Endodermal cell (in vitro differentiated cells): ENCODE measurements around the gene KCNJ12. TPM values are rescaled to one million over a fixed set of nuclear protein-coding genes. Genes with fewer than 3 reads are reported as not detected.

Experiments used
- DNase-seq: peaks from one replicate; pipeline ENCODE4 v3.0.0-alpha.2; 2017
- H3K27ac ChIP-seq: 2 replicates; pipeline ENCODE4 v1.5.1; 2013; ENCODE audit warnings: mild to moderate bottlenecking, low read depth, low read length, moderate library complexity
- H3K27me3 ChIP-seq: 2 replicates; pipeline ENCODE4 v1.6.1; 2013; ENCODE audit warnings: mild to moderate bottlenecking, low read length, moderate library complexity; ENCODE audit not compliant: insufficient read depth, control insufficient read depth, poor library complexity, severe bottlenecking
- H3K36me3 ChIP-seq: 2 replicates; pipeline ENCODE4 v1.7.0; 2013; ENCODE audit warnings: mild to moderate bottlenecking, low read length, moderate library complexity; ENCODE audit not compliant: control insufficient read depth, insufficient read depth
- H3K4me1 ChIP-seq: one replicate; pipeline ENCODE4 v1.7.0; 2013; ENCODE audit warnings: low read length; ENCODE audit not compliant: control insufficient read depth, insufficient read depth
- H3K4me3 ChIP-seq: 2 replicates; pipeline ENCODE4 v1.5.1; 2013; ENCODE audit warnings: mild to moderate bottlenecking, low read length, moderate library complexity
- H3K9ac ChIP-seq: 2 replicates; pipeline ENCODE4 v1.6.1; 2013; ENCODE audit warnings: mild to moderate bottlenecking, low read length, moderate library complexity; ENCODE audit not compliant: poor library complexity, severe bottlenecking; ENCODE audit errors: extremely low read depth
- H3K9me3 ChIP-seq: 2 replicates; pipeline ENCODE4 v1.6.1; 2013; ENCODE audit warnings: mild to moderate bottlenecking, low read length, moderate library complexity; ENCODE audit not compliant: control insufficient read depth
- H3K27ac Mint-ChIP-seq: 2 replicates; pipeline ENCODE4 v1.8.0; 2020; ENCODE audit warnings: mixed read lengths
- H3K27me3 Mint-ChIP-seq: 2 replicates; pipeline ENCODE4 v1.8.0; 2021; ENCODE audit warnings: mild to moderate bottlenecking, mixed read lengths; ENCODE audit not compliant: insufficient read depth
- H3K36me3 Mint-ChIP-seq: 2 replicates; pipeline ENCODE4 v1.8.0; 2020; ENCODE audit warnings: low read depth, mixed read lengths
- H3K4me1 Mint-ChIP-seq: 2 replicates; pipeline ENCODE4 v1.8.0; 2020; ENCODE audit warnings: mixed read lengths
- H3K4me3 Mint-ChIP-seq: 2 replicates; pipeline ENCODE4 v1.8.0; 2020; ENCODE audit warnings: mild to moderate bottlenecking, moderate library complexity, mixed read lengths
- H3K9me3 Mint-ChIP-seq: 2 replicates; pipeline ENCODE4 v1.8.0; 2020; ENCODE audit warnings: mild to moderate bottlenecking, mixed read lengths
- WGBS, 2 experiments: methylation state at CpG; one replicate each; pipeline versions ENCODE4 v1.1.5 to v1.1.7; 2013; ENCODE audit warnings: missing lambda C conversion rate in 2 of 2, mixed read lengths in 1 of 2; ENCODE audit not compliant: insufficient coverage in 1 of 2, insufficient read length in 1 of 2; 5-methylcytosine and 5-hydroxymethylcytosine counted together
- total RNA-seq, 2 donors: library from RNA; stranded (reverse); fragmentation: NEBNext Ultra II Directional in 1 of 2; extraction: Animal tissue kit (Norgen Biotek cat#: 25700) in 1 of 2; gene quantifications; 2 replicates in 1 of 2; 3 replicates in 1 of 2; pipeline ENCODE4 v1.2.1, GENCODE V29; 2021
- TF ChIP-seq, protein P1 (sequence below): fragments of 200-600 bp; sonication (generic); conservative IDR thresholded peaks from 2 replicates; pipeline ENCODE4 v1.5.0; 2021; ENCODE audit warnings: antibody characterized with exemption, mild to moderate bottlenecking

The KCNJ12 gene
- total RNA-seq, 2 donors from 2014 or later, result 2.3 to 2.6 TPM

DNA sequence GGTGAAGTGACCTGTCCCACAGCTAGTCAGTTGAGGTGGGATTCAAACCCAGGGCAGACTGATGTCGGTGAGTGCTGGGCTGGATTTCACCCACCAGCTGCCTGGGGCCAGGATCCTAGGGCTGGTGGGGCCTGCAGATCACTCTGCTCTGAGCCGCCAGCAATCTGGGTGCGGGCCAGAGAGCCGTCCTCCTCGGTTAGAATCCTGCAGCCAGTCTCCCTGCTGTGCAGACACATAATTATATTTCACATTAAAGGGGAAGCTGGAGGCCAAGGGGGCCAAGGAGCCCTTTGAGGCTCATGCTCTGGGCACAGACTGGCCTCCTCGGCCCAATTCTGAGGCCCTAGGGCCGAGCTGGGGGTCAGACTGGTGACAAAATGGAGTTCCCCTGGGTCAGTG, 996 bp upstream of the KCNJ12 start:
- H3K9ac ChIP-seq, result no peak overlapping the region
- Mint-ChIP-seq H3K4me1 (peaks cover 28% of the 10 kb centered on the region), H3K4me3 (peak overlapping the region; percentile 58), H3K9me3 (no peaks in the 10 kb centered on the region), H3K27me3 (peaks cover 51% of the 10 kb centered on the region), H3K27ac (no peak overlapping the region), H3K36me3 (no peaks in the 10 kb centered on the region)
- H3K27me3 ChIP-seq, result peaks cover 24% of the 10 kb centered on the region
- H3K4me1 ChIP-seq, result peaks cover 7% of the 10 kb centered on the region
- no peak for DNase-seq
- no peak overlapping the region for H3K4me3 ChIP-seq
- TF ChIP-seq, protein P1, sequence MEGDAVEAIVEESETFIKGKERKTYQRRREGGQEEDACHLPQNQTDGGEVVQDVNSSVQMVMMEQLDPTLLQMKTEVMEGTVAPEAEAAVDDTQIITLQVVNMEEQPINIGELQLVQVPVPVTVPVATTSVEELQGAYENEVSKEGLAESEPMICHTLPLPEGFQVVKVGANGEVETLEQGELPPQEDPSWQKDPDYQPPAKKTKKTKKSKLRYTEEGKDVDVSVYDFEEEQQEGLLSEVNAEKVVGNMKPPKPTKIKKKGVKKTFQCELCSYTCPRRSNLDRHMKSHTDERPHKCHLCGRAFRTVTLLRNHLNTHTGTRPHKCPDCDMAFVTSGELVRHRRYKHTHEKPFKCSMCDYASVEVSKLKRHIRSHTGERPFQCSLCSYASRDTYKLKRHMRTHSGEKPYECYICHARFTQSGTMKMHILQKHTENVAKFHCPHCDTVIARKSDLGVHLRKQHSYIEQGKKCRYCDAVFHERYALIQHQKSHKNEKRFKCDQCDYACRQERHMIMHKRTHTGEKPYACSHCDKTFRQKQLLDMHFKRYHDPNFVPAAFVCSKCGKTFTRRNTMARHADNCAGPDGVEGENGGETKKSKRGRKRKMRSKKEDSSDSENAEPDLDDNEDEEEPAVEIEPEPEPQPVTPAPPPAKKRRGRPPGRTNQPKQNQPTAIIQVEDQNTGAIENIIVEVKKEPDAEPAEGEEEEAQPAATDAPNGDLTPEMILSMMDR, result no peak
- H3K27ac ChIP-seq, result no peak overlapping the region
- 80 to 81% methylated on average over 5 to 7 of the region's 7 CpGs for WGBS, 2 experiments
- no peaks in the 10 kb centered on the region for H3K9me3 ChIP-seq
- no peaks in the 10 kb centered on the region for H3K36me3 ChIP-seq

DNA sequence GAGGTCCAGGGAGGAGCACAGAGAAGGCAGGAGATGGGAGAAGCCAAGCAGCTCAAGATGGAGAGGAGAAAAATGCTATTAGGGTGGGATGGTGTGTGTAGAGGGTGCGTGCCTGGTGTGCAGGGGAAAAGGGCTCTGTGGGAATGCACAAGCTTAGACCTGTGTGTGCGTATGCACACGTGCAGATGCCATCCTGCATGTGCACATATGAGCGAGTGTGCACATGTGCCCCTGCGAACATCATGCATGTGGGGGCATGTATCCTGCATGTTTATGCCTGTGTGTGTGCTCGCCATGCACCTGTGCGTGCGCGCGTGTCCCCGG, 438 bp upstream of the KCNJ12 start:
- WGBS, 2 experiments, result 82 to 89% methylated on average over 3 to 11 of the region's 11 CpGs
- Histone ChIP-seq H3K4me3 (peak overlapping the region; percentile 83), H3K27ac (no peak overlapping the region), H3K9me3 (no peaks in the 10 kb centered on the region), H3K9ac (no peak overlapping the region), H3K4me1 (peaks cover under 1% of the 10 kb centered on the region), H3K36me3 (no peaks in the 10 kb centered on the region), H3K27me3 (peaks cover 24% of the 10 kb centered on the region)
- peaks cover 23% of the 10 kb centered on the region for H3K4me1 Mint-ChIP-seq
- no peaks in the 10 kb centered on the region for H3K9me3 Mint-ChIP-seq
- TF ChIP-seq, protein P1, result no peak
- no peak for DNase-seq
- no peaks in the 10 kb centered on the region for H3K36me3 Mint-ChIP-seq
- no peak overlapping the region for H3K27ac Mint-ChIP-seq
- peak overlapping the region; percentile 58 for H3K4me3 Mint-ChIP-seq
- peaks cover 51% of the 10 kb centered on the region for H3K27me3 Mint-ChIP-seq

DNA sequence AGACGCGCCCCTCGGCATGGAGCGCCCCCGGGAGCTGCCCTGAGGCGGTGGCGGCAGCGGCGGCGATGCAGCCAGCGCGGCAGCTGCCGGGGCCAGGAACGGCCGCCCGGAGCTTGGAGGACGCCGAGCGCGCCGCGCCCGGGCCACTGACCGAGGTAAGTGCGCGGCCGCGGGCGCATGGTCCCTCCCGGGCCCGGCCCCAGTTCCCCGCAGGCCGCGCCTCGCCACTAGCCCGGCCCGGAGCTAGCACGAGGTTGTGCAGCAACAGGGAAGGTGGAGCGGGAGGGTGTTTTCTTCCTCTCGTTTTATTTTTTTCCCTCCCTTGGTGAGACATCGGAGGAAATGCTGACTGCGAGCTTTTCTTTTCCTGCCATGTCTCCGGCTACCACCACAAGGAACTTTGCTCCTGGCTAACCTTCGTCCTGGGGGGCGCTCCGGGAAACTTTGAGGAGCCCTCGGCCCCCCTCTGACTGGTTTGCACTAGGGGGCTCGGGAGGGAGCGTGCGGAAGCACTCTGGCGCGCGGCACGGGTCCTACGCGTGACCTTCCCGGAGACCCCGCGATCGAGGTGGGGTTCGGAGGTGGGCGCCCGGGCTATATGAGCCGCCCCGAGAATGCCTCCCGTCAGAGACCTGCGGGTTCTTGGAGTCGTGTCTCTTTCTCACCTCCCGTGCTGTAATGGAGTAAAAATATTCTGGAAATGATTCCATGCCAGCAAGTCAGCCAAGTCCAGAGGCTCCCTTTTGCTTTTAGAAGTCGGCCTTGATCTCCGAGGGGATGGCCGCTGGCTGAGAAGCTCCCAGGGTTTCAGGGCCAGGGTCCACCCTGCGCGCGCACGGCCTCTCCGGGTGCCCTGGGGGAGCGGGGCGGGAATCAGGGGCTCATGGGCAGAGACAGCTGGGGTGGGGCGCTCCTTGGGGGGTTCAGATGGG, 868 bp downstream of the KCNJ12 start:
- TF ChIP-seq, protein P1, result no peak
- WGBS, 2 experiments, result 1 to 3% methylated on average over 26 to 80 of the region's 80 CpGs
- Mint-ChIP-seq H3K27ac (no peak overlapping the region), H3K36me3 (no peaks in the 10 kb centered on the region), H3K9me3 (no peaks in the 10 kb centered on the region), H3K27me3 (peaks cover 51% of the 10 kb centered on the region), H3K4me1 (peaks cover 19% of the 10 kb centered on the region), H3K4me3 (peak overlapping the region; percentile 58)
- no peaks in the 10 kb centered on the region for H3K9me3 ChIP-seq
- H3K27ac ChIP-seq, result no peak overlapping the region
- H3K36me3 ChIP-seq, result no peaks in the 10 kb centered on the region
- H3K4me1 ChIP-seq, result no peaks in the 10 kb centered on the region
- DNase-seq, result peak; percentile 85
- peak overlapping the region; percentile 6 for H3K9ac ChIP-seq
- peak overlapping the region; percentile 83 for H3K4me3 ChIP-seq
- H3K27me3 ChIP-seq, result peaks cover 24% of the 10 kb centered on the region
